ENCODE measurements around the gene SMG5.

DNA sequence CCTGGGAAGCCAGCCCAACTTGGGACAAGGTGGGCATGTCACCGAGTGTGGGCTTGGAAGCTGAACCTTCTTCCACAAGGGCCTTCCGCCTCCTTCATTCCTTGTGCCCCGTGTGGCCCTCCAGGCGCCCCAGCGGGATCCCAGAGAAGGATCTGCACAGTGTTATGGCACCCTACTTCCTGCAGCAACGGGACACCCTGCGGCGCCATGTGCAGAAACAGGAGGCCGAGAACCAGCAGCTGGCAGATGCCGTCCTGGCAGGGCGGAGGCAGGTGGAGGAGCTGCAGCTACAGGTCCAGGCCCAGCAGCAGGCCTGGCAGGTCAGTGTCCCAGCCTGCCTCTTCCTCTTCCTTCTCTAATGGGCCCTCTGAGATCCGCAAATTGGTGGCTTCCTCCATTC lies 46.5 kb downstream of the SMG5 start:
- TF ChIP-seq, protein P1, sequence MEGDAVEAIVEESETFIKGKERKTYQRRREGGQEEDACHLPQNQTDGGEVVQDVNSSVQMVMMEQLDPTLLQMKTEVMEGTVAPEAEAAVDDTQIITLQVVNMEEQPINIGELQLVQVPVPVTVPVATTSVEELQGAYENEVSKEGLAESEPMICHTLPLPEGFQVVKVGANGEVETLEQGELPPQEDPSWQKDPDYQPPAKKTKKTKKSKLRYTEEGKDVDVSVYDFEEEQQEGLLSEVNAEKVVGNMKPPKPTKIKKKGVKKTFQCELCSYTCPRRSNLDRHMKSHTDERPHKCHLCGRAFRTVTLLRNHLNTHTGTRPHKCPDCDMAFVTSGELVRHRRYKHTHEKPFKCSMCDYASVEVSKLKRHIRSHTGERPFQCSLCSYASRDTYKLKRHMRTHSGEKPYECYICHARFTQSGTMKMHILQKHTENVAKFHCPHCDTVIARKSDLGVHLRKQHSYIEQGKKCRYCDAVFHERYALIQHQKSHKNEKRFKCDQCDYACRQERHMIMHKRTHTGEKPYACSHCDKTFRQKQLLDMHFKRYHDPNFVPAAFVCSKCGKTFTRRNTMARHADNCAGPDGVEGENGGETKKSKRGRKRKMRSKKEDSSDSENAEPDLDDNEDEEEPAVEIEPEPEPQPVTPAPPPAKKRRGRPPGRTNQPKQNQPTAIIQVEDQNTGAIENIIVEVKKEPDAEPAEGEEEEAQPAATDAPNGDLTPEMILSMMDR (conservative IDR thresholded peaks at IDR 0.05), result no peak
- no peak for TF ChIP-seq ZFX (IDR thresholded peaks at IDR 0.05)
